CD4-positive, alpha-beta T cell treated with Interferon gamma for 1 hour (primary cell): Measurements from ENCODE around the gene EEF2KMT.
A peak's percentile ranks its signal among the peaks of the same experiment; 100 is the strongest.
"Not testable (repeated sequence)": the region's sequence is repeated elsewhere in the genome, so short reads cannot be mapped to it uniquely, and the experiment has no call there.

Experiments used
- DNase-seq: peaks from one replicate; pipeline ENCODE4 v3.0.0-alpha.2; 2020

Gene EEF2KMT

DNA sequence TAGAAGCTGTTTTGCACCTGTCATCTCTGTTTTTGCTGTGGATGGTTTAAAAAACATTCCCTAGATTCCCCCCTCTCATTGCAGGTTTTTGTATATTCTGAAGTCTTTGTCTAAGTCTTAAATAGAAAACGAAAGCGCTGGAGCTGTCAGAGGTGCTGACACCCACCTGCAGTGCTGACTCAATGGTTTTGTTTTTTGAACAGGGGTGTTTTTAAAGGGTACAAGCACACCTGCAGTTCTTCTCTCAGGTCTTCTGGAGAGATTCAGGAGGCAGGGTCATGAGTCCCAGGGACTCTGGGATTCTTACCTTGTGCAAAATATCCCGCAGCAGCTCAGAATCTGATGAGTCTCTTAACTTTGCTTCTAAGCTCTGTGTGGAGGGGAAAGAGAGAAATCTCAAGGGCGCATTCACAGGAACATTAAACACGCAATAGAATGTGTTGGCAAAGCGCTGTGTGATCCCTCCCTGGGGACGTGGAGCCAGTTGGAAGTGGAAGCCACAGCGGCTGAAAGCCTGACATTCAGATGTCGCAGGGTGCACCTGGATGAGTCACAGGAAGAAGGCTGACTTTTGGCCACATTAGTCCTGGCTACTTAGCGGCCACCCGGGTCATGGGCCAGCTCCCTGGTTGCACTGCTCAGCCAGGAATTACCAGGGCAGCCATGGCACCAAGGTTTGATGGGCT, 2.3 kb downstream of the EEF2KMT start:
- not testable (repeated sequence) for DNase-seq

DNA sequence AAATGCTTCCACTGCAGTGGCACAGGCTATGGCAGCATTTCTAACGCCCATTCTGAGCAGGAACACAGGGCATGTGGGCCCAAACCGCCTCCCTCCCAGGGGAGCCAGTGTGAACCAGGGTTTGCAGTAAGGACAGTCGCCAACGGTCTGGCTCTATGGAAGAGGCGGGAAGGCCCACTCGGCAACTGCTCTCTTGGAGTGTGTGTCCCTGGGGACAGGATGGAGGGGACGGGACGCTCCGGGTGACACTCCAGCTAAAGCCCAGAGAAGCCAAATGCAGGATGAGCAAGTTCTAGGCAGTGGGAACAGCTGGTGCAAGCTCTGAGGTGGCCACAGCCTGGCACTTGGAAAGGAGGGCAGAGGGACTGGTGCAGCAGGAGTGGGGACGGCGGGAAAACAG, 3.8 kb downstream of the EEF2KMT start:
- DNase-seq = not testable (repeated sequence)

DNA sequence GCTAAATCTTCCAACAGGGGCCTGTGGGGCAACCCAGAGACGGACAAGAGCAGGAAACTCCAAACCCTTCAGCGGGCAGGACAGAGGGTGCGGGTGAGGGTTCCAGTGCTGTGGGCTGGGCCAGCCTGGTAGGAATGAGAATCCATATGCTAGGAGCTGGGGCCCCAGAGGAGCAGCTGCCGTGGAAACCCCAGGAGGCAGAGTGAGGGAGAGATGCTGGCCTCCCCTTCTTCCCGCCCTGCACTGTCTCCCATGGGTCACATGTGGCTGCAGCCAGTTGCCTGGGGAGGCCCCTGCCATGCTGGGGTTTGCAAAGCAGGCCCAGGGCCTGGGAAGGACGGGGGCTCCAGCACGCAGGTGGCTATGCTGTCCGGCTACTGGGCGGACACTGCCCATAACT, 4.5 kb downstream of the EEF2KMT start:
- DNase-seq = not testable (repeated sequence)

DNA sequence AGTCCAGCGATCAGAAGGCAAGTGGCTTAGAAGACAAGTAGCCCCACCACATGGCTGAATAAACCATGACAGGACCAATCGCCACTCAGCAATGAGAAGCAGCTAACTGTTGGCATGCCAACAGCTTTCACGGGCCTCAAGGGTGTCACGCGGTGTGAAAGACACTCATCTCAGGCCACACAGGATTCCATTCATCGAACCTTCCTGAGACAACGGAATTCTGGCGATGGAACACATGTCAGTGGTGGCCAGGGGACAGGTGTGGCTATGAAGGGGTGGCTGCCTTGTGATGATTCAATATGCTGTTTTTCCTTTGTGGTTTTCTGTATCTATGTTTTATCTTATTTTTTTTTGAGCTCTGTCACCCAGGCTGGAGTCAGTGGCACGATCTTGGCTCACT, 7.0 kb downstream of the EEF2KMT start:
- DNase-seq = not testable (repeated sequence)

DNA sequence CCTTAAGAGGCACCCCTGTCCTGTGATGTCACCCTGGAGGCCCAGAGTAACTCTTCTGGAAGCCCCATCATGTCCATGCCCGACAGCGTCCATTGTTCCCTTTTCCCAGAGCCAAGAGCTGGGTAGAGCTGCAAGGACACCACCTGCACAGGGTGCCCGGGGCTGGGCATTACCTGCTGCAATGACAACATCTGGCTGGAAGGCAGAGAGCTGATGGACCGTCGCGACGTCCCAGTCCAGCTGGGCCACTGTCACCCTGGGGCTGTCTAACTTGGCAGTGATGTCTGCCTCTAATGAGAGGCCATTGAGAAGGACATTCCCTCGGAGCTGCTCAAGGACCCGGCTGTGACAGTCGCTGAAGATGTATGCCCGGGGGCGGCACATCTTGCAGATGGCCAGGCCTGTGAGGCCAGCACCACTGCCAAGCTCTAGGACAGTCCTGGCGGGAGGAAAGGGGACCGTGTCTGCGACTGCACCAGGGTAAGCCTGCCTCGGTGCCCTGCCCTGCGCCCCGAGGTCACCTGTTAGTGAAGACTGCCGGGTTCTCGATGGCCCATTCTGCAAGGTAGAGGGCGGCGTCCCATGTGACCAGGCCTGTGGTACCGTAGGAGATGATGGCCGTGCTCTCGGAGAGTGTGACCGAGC, 7.6 kb downstream of the EEF2KMT start:
- not testable (repeated sequence) for DNase-seq

DNA sequence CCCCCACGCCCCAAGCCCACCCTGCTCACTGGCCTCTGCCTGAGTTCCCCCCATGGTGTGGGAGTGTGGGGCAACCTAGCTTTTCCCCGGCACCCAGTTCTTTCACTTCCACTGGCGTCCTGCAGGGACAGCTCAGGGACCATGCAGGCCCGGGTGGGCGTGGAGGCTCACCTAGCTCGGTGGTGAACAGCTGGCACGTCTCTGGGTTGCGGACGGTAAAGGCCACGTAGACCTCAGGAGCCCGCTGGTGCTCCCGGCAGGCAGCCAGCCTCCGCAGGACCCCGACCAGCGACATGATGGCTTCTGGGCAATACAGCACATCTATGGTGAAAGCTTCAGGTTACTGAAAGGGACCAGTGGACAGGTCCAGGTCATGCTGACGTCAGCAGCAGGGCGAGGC, 8.7 kb downstream of the EEF2KMT start:
- DNase-seq = not testable (repeated sequence)

DNA sequence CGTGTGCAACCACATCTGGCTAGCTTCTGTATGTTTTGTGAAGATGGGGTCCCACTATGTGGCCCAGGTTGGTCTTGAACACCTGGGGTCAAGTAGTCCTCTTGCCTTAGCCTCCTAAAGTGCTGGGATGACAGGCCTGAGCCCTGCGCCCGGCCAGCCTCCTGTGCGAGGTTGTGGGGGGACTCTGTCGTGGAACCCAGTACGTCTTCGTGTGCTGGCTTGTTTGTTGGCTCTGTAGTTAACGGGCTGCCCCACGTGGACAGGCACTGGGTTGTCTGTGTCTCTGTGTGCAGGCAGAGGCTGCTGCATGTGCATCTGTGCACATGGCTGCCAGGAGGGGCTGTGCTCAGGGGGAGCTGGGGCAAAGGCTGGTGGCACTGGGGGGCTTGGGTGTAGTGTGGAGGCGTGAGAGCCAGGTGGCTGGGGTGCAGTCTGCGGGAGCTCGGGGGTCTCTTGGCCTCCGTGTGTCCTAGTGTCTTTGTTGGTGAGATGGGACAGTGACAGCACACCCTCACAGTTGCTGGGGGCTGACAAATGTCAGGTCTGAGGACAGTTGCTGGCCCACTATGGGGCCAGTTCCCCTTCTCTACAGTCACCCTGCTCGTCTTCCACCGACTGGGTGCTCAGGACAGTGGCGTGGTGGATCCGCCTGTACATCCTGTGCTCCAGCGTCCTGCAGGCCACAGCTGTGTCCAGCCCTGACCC, 9.4 kb downstream of the EEF2KMT start:
- not testable (repeated sequence) for DNase-seq

DNA sequence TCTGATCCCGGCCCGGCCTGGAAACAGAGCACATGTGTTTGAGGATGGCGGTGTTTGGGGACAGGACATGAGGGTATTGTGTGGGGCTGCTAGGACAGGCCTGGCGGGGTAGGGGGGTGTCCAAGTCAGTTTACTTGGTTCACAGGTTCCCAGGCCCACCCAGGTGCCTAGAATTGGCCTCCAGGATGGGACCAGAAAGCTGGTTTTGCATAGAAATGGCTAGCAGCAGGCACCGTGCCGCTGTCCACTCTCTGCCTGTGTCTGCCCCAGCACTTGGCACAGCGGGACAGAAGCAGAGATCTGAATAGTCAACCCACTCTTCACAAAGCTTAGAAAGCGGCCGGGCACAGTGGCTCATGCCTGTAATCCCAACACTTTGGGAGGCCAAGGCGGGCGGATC, 11.9 kb downstream of the EEF2KMT start:
- not testable (repeated sequence) for DNase-seq

DNA sequence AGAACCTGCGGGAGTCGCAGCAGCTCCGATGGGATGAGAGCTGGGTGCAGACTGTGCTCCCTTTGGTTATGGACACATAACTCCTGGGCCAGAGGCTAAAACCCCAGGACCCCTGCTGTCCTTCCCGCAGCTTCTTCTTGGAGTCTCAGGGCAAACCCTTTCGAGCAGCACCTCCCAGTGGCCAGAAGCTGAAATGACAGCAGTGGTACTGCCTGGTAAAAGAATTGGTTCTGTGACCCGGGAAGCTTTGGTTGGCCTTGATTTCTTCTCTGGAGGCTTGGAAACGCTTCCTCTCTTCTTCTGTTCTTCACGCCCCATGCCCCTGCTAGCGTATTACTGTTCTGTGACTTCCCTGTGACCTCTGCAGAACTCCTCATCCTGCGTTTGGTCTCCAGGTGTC, 12.8 kb downstream of the EEF2KMT start:
- peak; percentile 30 for DNase-seq

DNA sequence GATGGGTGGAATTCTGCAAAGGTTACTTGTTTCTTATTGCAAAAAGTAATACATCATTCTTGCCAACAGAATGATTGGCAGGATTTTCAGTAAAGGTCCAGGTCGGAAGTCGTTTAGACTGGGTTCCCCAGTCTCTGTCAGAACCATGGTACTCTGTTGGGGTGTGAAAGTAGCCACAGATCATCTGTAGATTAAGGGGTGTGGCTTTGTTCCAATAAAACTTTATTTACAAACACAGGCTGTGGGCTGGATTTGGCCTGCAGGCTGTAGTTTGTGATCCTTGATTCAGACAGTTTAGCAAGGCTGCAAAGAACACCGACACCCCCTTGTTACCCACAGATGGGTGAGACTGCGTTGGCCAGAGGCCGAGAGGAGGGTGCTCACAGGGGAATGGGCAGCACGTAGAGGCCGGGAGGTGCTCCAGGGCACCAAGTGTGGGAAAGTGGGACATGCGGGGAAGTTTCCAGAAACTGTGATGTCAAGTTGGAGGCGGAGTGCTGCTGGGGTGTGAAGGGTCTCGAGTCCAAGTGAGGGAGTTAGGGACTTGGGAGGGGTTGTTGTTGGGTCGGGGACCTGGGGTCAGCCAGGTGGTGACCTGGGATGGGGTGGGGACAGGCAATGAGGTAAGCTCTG, 13.4 kb downstream of the EEF2KMT start:
- DNase-seq = not testable (repeated sequence)

DNA sequence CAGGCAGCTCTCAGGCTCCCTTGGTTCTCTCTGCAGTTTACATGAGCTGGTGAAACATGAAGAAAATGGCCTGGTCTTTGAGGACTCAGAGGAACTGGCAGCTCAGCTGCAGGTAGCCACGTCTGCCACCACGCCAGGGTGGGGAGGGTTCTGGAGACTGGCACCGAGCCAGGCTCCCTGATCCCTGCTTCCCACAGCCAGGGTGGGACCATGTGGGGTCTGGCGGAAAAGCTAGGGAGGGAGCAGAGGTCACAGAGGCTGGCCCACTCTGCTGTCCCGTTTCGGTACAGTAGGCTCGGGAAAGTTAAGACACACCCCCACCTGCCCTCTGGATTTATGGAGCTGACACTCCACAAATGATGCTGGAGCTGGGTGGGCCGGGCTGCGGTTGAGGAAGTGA, 13.9 kb downstream of the EEF2KMT start:
- not testable (repeated sequence) for DNase-seq

DNA sequence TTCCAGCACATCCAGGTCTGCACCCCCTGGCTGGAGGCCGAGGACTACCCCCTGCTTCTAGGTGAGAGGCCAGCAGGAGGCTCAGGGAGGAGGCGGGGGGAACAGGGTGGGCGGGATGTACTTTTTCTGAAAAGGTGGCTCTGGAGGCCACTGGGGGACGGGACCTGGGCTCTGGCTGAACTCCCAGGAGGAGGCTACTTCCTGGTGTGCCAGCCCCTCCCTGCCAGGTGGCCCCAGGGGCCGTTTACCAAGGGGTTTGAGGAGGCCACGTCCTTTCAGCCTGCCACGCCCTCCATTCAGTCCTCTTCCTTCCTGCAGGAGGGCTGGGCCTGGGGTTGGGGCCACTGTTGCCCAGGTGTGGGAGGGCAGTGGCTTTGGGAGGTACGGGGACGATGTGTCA, 16.6 kb downstream of the EEF2KMT start:
- DNase-seq = not testable (repeated sequence)

DNA sequence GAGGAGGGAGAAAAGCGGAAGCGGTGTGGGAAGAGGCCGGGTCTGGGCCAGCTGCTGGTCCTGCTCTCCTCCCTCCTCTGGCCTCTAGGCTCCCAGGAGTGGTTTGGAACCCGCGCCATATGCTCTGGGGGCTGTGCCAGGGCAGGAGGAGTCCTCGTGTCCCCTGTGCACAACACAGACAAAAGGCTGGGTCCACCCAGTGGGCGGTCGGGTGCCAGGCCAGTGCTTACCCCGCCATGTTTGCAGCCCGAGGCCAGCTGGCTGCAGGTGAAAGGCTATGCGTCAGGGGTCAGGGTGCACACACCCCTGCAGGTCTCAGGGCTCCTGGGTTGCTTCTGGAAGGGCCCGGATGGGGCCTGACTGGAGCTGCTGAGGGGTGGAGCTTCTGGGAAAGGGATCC, 17.1 kb downstream of the EEF2KMT start:
- DNase-seq = not testable (repeated sequence)

DNA sequence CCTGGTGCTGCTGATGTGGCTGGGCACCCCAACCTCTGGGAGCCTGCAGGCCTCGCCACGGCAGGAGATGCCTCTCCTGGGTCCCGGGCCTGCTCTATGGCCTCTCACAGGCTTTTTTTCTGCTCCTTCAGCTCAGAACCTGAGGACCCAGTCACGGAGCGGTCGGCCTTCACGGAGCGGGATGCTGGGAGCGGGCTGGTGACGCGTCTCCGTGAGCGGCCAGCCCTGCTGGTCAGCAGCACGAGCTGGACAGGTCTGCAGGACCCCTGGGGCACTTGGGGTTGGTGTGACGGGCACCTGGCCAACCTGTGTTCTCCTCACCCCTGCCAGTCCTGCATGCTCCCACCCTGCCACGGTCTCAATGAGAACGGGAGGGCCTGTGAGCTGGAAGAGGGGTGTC, 19.0 kb downstream of the EEF2KMT start:
- no peak for DNase-seq

DNA sequence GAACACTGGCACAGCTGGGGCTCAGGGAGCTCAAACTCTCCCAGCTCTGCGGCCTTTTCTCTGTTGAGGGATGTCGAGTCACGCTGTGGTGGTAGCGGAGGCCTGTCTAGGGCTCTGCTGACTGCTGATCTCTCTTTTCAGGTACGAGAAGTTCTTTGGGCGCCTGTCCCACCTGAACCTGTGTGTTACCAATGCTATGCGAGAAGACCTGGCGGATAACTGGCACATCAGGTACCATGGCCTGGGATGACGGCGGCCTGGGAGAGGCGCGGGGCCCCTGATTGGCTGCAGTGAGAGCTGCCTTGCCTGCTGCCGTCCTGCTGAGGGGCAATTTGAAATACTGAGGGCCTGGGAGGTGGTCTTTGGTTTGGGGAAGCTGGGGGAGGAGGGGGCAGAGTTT, 20.3 kb downstream of the EEF2KMT start:
- no peak for DNase-seq

DNA sequence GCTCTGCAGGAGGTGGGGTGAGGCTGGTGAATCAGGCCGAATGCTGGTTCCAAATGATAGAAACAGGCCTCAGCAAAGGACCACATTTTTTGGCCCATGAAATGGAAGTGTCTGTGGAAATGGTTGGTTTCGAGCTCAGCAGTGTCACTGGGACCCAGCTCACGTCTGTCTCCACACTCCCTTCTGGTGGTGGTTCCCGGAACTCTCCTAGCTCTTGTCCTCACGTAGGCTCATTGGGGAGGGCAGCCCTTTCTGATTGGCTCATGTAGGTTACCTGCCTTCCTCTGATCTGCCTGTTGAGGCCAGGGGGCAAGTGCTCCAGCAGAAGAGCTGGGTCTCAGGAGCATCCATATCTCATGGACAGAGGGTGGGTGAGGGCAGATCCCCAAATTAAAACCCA, 22.0 kb downstream of the EEF2KMT start:
- DNase-seq = no peak

DNA sequence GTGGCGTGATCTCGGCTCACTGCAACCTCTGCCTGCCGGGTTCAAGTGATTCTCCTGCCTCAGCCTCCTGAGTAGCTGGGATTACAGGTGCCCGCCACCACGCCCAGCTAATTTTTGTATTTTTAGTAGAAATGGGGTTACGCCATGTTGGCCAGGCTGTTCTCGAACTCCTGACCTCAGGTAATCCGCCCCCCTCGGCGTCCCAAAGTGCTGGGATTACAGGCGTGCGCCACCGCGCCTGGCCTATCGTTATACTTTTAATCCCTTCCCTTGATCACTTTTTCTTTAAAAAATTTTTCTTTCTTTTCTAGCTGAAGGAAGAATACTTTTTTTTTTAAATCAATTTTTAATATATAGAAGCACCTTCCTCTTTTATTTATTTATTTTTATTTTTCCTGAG, 23.8 kb downstream of the EEF2KMT start:
- not testable (repeated sequence) for DNase-seq

DNA sequence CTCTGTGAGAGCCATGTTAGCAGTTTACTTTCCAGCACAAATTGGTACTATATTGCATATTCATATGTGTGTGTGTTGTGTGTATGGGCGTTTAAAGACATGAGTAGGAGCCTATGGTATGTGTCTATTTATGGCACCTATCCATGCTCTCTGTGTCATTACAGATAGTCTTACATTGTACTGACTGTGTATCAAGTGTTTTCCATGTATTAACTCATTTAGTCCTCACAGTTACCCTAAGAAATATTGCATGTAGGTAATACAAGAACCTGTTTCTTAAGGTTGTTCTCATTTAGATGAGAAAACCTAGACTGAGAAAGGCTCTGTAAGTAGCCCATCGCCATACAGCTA, 24.3 kb downstream of the EEF2KMT start:
- no peak for DNase-seq

DNA sequence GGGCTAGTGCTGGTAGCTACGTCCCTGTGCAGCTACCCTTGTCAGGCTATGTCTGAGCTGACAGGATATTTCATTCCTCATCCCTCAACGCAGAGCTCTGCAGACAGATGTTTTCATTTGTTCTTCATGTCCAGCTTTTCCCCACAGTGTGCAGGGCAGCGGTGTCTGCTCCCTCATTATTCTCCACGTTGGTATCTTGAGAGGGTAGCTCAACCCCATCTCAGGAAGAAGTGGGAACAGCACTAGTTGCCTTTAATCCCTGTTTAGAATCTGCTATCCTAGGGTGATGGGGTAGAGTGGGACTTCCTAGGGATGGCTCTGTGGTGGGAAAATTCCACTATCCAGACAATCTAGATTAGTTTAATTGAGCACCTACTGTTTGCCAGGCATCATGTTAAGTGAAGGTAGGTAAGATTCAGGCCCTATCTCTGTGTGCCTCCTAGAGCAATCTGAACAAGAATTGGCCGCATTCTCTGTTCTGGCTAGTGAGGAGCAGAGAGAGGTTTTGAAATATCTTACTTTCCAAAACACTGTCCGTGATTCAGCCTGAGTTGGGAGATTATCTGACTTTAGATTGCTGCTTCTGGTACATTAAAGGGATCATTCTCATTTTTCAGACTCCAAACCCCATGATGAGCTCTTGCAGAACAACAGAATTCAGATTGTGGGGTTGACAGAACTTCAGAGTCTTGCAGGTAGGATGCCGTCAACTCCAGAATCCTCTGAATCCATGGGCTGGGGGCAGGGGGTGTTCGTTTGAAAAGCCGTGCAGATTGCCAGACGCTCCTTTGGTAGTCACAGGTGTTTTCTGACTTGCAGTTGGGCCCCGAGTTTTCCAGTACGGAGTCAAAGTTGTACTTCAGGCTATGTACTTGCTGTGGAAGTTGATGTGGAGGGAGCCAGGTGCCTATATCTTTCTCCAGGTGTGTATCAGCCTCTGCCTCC, 25.0 kb downstream of the EEF2KMT start:
- no peak for DNase-seq

DNA sequence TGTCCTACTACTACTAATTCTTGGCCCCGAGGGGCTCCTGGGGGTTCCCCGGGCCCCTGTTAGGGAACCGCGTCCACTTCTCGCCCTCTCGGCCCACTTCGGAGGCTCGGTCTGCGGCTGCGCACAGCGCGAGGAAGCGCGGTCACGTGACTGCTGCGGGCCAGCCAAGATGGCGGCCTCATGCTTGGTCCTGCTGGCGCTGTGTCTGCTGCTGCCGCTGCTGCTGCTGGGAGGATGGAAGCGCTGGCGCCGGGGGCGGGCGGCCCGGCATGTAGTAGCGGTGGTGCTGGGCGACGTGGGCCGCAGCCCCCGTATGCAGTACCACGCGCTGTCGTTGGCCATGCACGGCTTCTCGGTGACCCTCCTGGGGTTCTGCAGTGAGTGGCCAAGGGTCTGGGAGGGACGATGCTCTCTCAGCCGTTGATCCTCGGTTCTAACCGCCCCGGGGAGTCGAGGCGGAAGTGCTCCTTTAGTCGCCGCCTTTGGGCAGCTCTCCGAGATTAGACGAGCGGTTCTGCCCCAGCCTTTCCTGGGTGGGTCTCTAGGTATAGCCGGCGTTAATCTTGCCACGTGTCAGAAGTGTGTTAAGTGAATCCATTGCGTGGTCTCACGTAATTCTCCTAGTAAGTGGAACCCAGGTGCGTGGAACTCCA, 25.8 kb downstream of the EEF2KMT start, which contains the start of gene ALG1:
Gene ALG1 (plus strand): TSS at position 163 of the 653 bp plus-strand sequence. CDS start 7 bp downstream, at position 170.
- peak; percentile 89 for DNase-seq

DNA sequence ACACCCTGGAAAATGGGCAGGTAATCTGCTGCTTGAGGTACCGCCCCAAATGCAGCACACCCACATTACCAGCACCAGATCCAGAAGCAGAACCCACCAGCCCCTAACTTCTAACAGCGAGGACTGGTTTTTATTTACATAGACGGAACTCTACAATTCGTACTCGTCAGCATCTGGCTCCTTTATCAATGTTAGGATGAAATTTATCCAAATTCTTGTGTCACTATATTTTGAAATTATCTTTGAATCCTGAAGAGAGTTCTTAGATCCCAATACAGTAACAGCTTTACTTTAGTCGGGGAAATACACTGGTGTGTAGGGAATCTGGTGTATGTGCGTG, 26.3 kb downstream of the EEF2KMT start:
- no peak for DNase-seq
